HL-60 (cell line): ENCODE data around the gene IQCE.

Source experiments
- DNase-seq, 2 experiments: peaks; one replicate each; pipeline ENCODE4 v3.0.0-alpha.2; 2010 to 2020; ENCODE audit warnings: low read depth in 1 of 2, low spot score in 1 of 2
- H3K27ac ChIP-seq: fragments of 250-450 bp; sonication (Bioruptor Pico); replicated peaks from 2 replicates; pipeline ENCODE4 v1.5.1; 2020; ENCODE audit warnings: mild to moderate bottlenecking, moderate library complexity
- H3K27me3 ChIP-seq: fragments of 250-450 bp; sonication (Bioruptor Pico); 2 replicates; pipeline ENCODE4 v1.5.1; 2021; ENCODE audit warnings: mild to moderate bottlenecking, moderate library complexity; ENCODE audit not compliant: insufficient read depth, poor library complexity, severe bottlenecking
- H3K4me3 ChIP-seq: replicated peaks from 2 replicates; pipeline ENCODE4 v1.5.1; 2011; ENCODE audit warnings: mild to moderate bottlenecking, control low read depth, low read length; ENCODE audit not compliant: insufficient read depth
- CTCF ChIP-seq: IDR thresholded peaks from one replicate; pipeline ENCODE4 v1.5.1; 2011; ENCODE audit warnings: low read length, control low read depth, inconsistent platforms; ENCODE audit not compliant: insufficient read depth
- GABPA ChIP-seq: IDR thresholded peaks from 2 replicates; pipeline ENCODE4 v1.6.1; 2012; ENCODE audit warnings: low read depth
- POLR2AphosphoS5 ChIP-seq: IDR thresholded peaks from 2 replicates; pipeline ENCODE4 v1.6.1; 2012; ENCODE audit warnings: low read depth
- REST ChIP-seq: IDR thresholded peaks from 2 replicates; pipeline ENCODE4 v1.6.1; 2012; ENCODE audit warnings: low read depth; ENCODE audit not compliant: insufficient replicate concordance
- SPI1 ChIP-seq: IDR thresholded peaks from 2 replicates; pipeline ENCODE4 v1.6.1; 2012; ENCODE audit warnings: low read depth, mild to moderate bottlenecking, borderline replicate concordance

The IQCE gene

GRCh38 chr7:2652736-2653060, 93.9 kb downstream of the IQCE start:
- Histone ChIP-seq H3K27me3 (no peaks in the 10 kb centered on the region), H3K4me3 (no peak overlapping the region), H3K27ac (no peak overlapping the region)
- TF ChIP-seq REST (no peak), POLR2AphosphoS5 (no peak), GABPA (no peak), CTCF (no peak), SPI1 (no peak)
- no peak for DNase-seq

- no peak overlapping the region for H3K4me3 ChIP-seq
- TF ChIP-seq CTCF (no peak), SPI1 (no peak), GABPA (no peak), REST (no peak), POLR2AphosphoS5 (no peak)
- no peak overlapping the region for H3K27ac ChIP-seq
- H3K27me3 ChIP-seq, result no peaks in the 10 kb centered on the region
- no peak for DNase-seq
Observed at GRCh38 chr7:2654059-2654458, 95.3 kb downstream of the IQCE start.

GRCh38 chr7:2655870-2656614, 97.3 kb downstream of the IQCE start:
- TF ChIP-seq REST, result no peak
- TF ChIP-seq CTCF, result no peak
- no peak for TF ChIP-seq GABPA
- no peak for TF ChIP-seq POLR2AphosphoS5
- TF ChIP-seq SPI1, result no peak
- Histone ChIP-seq H3K4me3 (no peak overlapping the region), H3K27me3 (no peaks in the 10 kb centered on the region), H3K27ac (no peak overlapping the region)
- no peak for DNase-seq
